HepG2 (cell line): ENCODE measurements around the gene MISP3. TPM values are rescaled to one million over a fixed set of nuclear protein-coding genes. Genes with fewer than 3 reads are reported as not detected.

ENCODE experiments used
- AGO2 ChIP-seq: fragments of 200-400 bp; formaldehyde crosslinking; optimal IDR thresholded peaks from 2 replicates; pipeline ENCODE3; 2017; ENCODE audit warnings: mild to moderate bottlenecking, low read depth, low read length, moderate library complexity
- CEBPZ ChIP-seq: IDR thresholded peaks from 2 replicates; pipeline ENCODE4 v1.6.1; 2012; ENCODE audit warnings: low read length, improper control_type of control experiment
- DNMT3B ChIP-seq: conservative IDR thresholded peaks from 2 replicates; pipeline ENCODE4 v1.6.1; 2016; ENCODE audit warnings: missing biosample characterization, control low read depth
- EZH2 ChIP-seq: conservative IDR thresholded peaks from 2 replicates; pipeline ENCODE4 v1.6.1; 2012; ENCODE audit warnings: mild to moderate bottlenecking, low read depth, low read length, moderate library complexity
- HNRNPUL1 ChIP-seq: fragments of 200-400 bp; formaldehyde crosslinking; IDR thresholded peaks from 2 replicates; pipeline ENCODE4 v1.6.1; 2017; ENCODE audit warnings: low read depth, mild to moderate bottlenecking, low read length, moderate library complexity
- KLF13 ChIP-seq: sonication (generic); formaldehyde crosslinking; IDR thresholded peaks from 2 replicates; pipeline ENCODE4 v1.4.0; 2020; ENCODE audit warnings: mild to moderate bottlenecking, missing genetic modification reagents
- PATZ1 ChIP-seq: sonication (generic); formaldehyde crosslinking; IDR thresholded peaks from 2 replicates; pipeline ENCODE4 v1.4.0; 2020; ENCODE audit warnings: missing genetic modification reagents
- REL ChIP-seq: sonication (generic); formaldehyde crosslinking; conservative IDR thresholded peaks from 2 replicates; pipeline ENCODE4 v1.8.0; 2022; ENCODE audit warnings: mild to moderate bottlenecking, missing genetic modification reagents, moderate library complexity
- RNF2 ChIP-seq: fragments of 450-650 bp; conservative IDR thresholded peaks from 2 replicates; pipeline ENCODE4 v1.6.1; 2016; ENCODE audit warnings: low read depth
- SIX4 ChIP-seq: sonication (generic); formaldehyde crosslinking; IDR thresholded peaks from 2 replicates; pipeline ENCODE4 v1.4.0; 2020; ENCODE audit warnings: missing genetic modification reagents
- ZBTB49 ChIP-seq: sonication (generic); formaldehyde crosslinking; IDR thresholded peaks from 2 replicates; pipeline ENCODE4 v1.4.0; 2020; ENCODE audit warnings: missing genetic modification reagents, borderline replicate concordance
- ZFP62 ChIP-seq: sonication (generic); formaldehyde crosslinking; IDR thresholded peaks from 2 replicates; pipeline ENCODE4 v1.4.0; 2020; ENCODE audit warnings: missing genetic modification reagents
- ZFX ChIP-seq: sonication (generic); formaldehyde crosslinking; IDR thresholded peaks from 2 replicates; pipeline ENCODE4 v1.4.0; 2020; ENCODE audit warnings: mild to moderate bottlenecking, low read depth, missing genetic modification reagents, moderate library complexity
- ZNF263 ChIP-seq: sonication (generic); formaldehyde crosslinking; IDR thresholded peaks from 2 replicates; pipeline ENCODE4 v1.4.0; 2020; ENCODE audit warnings: missing genetic modification reagents
- ZNF367 ChIP-seq: sonication (generic); formaldehyde crosslinking; IDR thresholded peaks from 2 replicates; pipeline ENCODE4 v1.4.0; 2020; ENCODE audit warnings: missing genetic modification reagents, borderline replicate concordance
- ZNF670 ChIP-seq: sonication (generic); formaldehyde crosslinking; IDR thresholded peaks from 2 replicates; pipeline ENCODE4 v1.8.0; 2022; ENCODE audit warnings: mild to moderate bottlenecking, missing genetic modification reagents, borderline replicate concordance
- ZNF678 ChIP-seq: sonication (generic); formaldehyde crosslinking; IDR thresholded peaks from 2 replicates; pipeline ENCODE4 v1.4.0; 2020; ENCODE audit warnings: mild to moderate bottlenecking, missing genetic modification reagents
- polyA plus RNA-seq, 8 experiments: library from polyadenylated mRNA; depleted of rRNA in 3 of 8; stranded (reverse) in 7 of 8; unstranded in 1 of 8; fragments of >200 nt; fragmentation: Illumina TruSeq in 4 of 8; extraction: Trizol in 4 of 8; gene quantifications; 2 replicates each; pipeline versions ENCODE4 v1.2.1 to v1.2.3, GENCODE V29; 2011 to 2016; ENCODE audit warnings: low read depth in 4 of 8, missing spikeins in 1 of 8, mixed read lengths in 1 of 8; ENCODE audit not compliant: insufficient read depth in 1 of 8
- total RNA-seq, 5 experiments: library from RNA; depleted of rRNA; stranded (reverse); fragments of >200 nt; fragmentation: Illumina TruSeq; extraction: Trizol; gene quantifications; 2 replicates each; pipeline ENCODE4 v1.2.3, GENCODE V29; 2016; ENCODE audit warnings: low read depth in 1 of 5
- TF ChIP-seq, protein P1 (sequence below): IDR thresholded peaks from 2 replicates; pipeline ENCODE4 v1.4.0; 2020; ENCODE audit warnings: mild to moderate bottlenecking, missing genetic modification reagents

The MISP3 gene
- total and polyA plus RNA-seq, 2 of the 13 experiments (the other 11 are each of a cell fraction or from before 2014, with no cell fraction given): 2.5 to 5.4 TPM

DNA sequence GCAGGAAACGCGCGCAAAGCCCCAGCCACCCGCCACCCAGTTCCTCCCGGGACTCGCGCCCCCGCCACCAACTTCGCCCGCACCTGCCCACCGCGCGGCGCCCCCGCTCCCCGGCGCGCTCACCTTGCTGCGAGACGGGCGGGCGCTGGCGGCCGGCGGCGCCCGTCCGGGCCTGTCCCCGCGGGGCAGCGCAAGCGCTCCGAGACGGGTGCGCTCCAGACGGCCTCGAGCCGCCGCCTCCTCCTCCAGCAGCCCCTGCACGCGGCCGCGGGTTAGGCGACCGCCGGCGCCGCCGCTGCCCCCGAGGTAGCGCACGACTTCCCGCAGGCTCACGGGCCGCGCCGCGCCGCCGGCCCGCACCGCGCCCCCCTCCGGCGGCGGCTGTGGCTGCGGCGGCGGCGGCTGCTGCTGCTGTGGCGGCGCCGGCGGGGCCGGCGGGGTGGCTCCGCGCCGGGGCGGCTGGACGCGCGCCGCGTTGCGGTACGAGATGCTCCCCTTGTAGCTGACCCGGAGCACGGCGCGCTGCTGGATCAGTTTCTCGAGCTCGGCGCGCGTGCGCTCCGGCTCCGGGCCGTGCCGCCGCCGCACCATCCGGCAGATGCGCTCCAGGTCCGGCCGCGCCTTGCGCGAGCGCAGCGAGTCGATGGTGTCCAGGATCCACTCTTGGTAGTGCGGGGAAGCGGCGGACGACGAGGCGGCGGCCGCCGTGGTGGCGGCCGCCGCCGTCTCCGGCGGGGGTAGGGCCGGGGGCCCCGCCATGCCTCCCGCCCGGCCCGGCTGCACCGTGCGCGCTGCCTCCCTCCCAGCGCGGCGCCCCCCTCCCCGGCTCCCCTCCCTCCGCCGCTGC lies 17.3 kb downstream of the MISP3 start (continued):
- TF ChIP-seq SIX4 (CRISPR knock-in tag) (no peak), REL (no peak), HNRNPUL1 (no peak), ZFX (CRISPR knock-in tag) (peak; percentile 26; the same call in 1 of the 2 replicates), PATZ1 (CRISPR knock-in tag) (0 out of 2 replicates have a peak, but pooled peaks have one; percentile 45), ZNF367 (no peak), ZNF678 (CRISPR knock-in tag) (no peak), EZH2 (no peak), ZNF263 (peak; percentile 53; the same call in 1 of the 2 replicates), KLF13 (CRISPR knock-in tag) (no peak), ZFP62 (CRISPR knock-in tag) (no peak), ZNF670 (CRISPR knock-in tag) (no peak), AGO2 (peak; percentile 25), CEBPZ (no peak), ZBTB49 (CRISPR knock-in tag) (no peak), DNMT3B (CRISPR knock-in tag) (no peak), RNF2 (no peak)
- TF ChIP-seq, protein P1, sequence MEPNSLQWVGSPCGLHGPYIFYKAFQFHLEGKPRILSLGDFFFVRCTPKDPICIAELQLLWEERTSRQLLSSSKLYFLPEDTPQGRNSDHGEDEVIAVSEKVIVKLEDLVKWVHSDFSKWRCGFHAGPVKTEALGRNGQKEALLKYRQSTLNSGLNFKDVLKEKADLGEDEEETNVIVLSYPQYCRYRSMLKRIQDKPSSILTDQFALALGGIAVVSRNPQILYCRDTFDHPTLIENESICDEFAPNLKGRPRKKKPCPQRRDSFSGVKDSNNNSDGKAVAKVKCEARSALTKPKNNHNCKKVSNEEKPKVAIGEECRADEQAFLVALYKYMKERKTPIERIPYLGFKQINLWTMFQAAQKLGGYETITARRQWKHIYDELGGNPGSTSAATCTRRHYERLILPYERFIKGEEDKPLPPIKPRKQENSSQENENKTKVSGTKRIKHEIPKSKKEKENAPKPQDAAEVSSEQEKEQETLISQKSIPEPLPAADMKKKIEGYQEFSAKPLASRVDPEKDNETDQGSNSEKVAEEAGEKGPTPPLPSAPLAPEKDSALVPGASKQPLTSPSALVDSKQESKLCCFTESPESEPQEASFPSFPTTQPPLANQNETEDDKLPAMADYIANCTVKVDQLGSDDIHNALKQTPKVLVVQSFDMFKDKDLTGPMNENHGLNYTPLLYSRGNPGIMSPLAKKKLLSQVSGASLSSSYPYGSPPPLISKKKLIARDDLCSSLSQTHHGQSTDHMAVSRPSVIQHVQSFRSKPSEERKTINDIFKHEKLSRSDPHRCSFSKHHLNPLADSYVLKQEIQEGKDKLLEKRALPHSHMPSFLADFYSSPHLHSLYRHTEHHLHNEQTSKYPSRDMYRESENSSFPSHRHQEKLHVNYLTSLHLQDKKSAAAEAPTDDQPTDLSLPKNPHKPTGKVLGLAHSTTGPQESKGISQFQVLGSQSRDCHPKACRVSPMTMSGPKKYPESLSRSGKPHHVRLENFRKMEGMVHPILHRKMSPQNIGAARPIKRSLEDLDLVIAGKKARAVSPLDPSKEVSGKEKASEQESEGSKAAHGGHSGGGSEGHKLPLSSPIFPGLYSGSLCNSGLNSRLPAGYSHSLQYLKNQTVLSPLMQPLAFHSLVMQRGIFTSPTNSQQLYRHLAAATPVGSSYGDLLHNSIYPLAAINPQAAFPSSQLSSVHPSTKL (CRISPR knock-in tag): no peak
